Esophagus muscularis mucosa (tissue), 4 donors: ENCODE measurements around the gene CENPP. TPM values are rescaled to one million over a fixed set of nuclear protein-coding genes. Genes with fewer than 3 reads are reported as not detected.

Source experiments
- DNase-seq: peaks from one replicate; pipeline ENCODE4 v3.0.0-alpha.2; 2017; ENCODE audit errors: extremely low spot score
- H3K27ac ChIP-seq, 4 donors: fragments of 200-600 bp; sonication (generic); replicated peaks in 1 of 4; 1 replicate in 3 of 4; 2 replicates in 1 of 4; pipeline ENCODE4 v1.5.1; 2016 to 2019; ENCODE audit warnings: mild to moderate bottlenecking in 1 of 4
- H3K27me3 ChIP-seq, 4 donors: fragments of 200-600 bp; sonication (generic); one replicate each; pipeline versions ENCODE4 v1.5.1 to v1.6.0; 2016 to 2019
- H3K36me3 ChIP-seq, 4 donors: fragments of 200-600 bp; sonication (generic); one replicate each; pipeline ENCODE4 v1.5.1; 2016 to 2019
- H3K4me1 ChIP-seq, 4 donors: fragments of 200-600 bp; sonication (generic); one replicate each; pipeline ENCODE4 v1.5.1; 2016 to 2019
- H3K4me3 ChIP-seq, 4 donors: fragments of 200-600 bp; sonication (generic); 1 replicate in 2 of 4; 2 replicates in 2 of 4; pipeline ENCODE4 v1.5.1; 2016 to 2019; ENCODE audit warnings: mild to moderate bottlenecking in 4 of 4, moderate library complexity in 1 of 4
- H3K9me3 ChIP-seq, 4 donors: fragments of 200-600 bp; sonication (generic); 1 replicate in 3 of 4; 2 replicates in 1 of 4; pipeline ENCODE4 v1.5.1; 2016 to 2019
- CTCF ChIP-seq, 3 experiments: fragments of 200-600 bp in 2 of 3; fragments of 450-650 bp in 1 of 3; sonication (generic) in 2 of 3; IDR thresholded peaks; one replicate each; pipeline ENCODE4 v1.5.1; 2017 to 2019; ENCODE audit warnings: antibody characterized with exemption in 3 of 3, mild to moderate bottlenecking in 2 of 3, moderate library complexity in 1 of 3
- EP300 ChIP-seq: sonication (generic); formaldehyde crosslinking; IDR thresholded peaks from one replicate; pipeline ENCODE4 v1.6.1; 2017; ENCODE audit warnings: antibody characterized with exemption
- POLR2A ChIP-seq: fragments of 450-650 bp; IDR thresholded peaks from one replicate; pipeline ENCODE4 v1.6.1; 2017; ENCODE audit warnings: antibody characterized with exemption, moderate library complexity, mild to moderate bottlenecking, low read depth
- POLR2AphosphoS5 ChIP-seq, 2 donors: sonication (generic); formaldehyde crosslinking; IDR thresholded peaks; one replicate each; pipeline ENCODE4 v1.6.1; 2017; ENCODE audit warnings: antibody characterized with exemption in 2 of 2
- WGBS: methylation state at CpG from one replicate; pipeline ENCODE4 v1.1.5; 2018; 5-methylcytosine and 5-hydroxymethylcytosine counted together
- intact Hi-C: fragments of 100-400 bp; cut with DNase I; formaldehyde crosslinking; loops from one replicate; pipeline ENCODE4 v1.15.1; 2023
- total RNA-seq, 4 donors: library from RNA; depleted of rRNA; stranded (reverse); fragments of >200 nt; gene quantifications; one replicate each; pipeline versions ENCODE4 v1.1.0 to v1.2.1, GENCODE V29; 2016

CENPP gene
- total RNA-seq, 4 donors from 2014 or later: 1.0 to 5.8 (median 2.0) TPM

GRCh38 chr9:92295827-92296258, 29.9 kb upstream of the CENPP start:
- TF ChIP-seq CTCF (IDR thresholded peaks at IDR 0.05) (no peak), POLR2AphosphoS5 (IDR thresholded peaks at IDR 0.05) (no peak), POLR2A (no peak), EP300 (no peak)
- H3K9me3 ChIP-seq: no peaks in the 10 kb centered on the region
- no peaks in the 10 kb centered on the region for H3K27me3 ChIP-seq
- no peak for DNase-seq
- H3K4me3 ChIP-seq: no peak overlapping the region
- H3K4me1 ChIP-seq: peaks cover 11 to 34% (median 30%) of the 10 kb centered on the region in 4 donors
- no peak overlapping the region for H3K27ac ChIP-seq
- intact Hi-C loops: no loop called here
- WGBS: 73% methylated on average over 4 of the region's 4 CpGs
- H3K36me3 ChIP-seq: peaks cover 17 to 45% (median 39%) of the 10 kb centered on the region in 4 donors

GRCh38 chr9:92297611-92298010, 28.1 kb upstream of the CENPP start:
- H3K4me3 ChIP-seq: no peak overlapping the region
- peaks cover 31 to 62% (median 57%) of the 10 kb centered on the region in 4 donors for H3K36me3 ChIP-seq
- no peaks in the 10 kb centered on the region for H3K9me3 ChIP-seq
- peaks cover 9 to 17% (median 15%) of the 10 kb centered on the region in 4 donors for H3K4me1 ChIP-seq
- intact Hi-C loops: no loop called here
- no peak for DNase-seq
- H3K27ac ChIP-seq: no peak overlapping the region
- no peaks in the 10 kb centered on the region for H3K27me3 ChIP-seq
- TF ChIP-seq POLR2A: no peak
- no peak for TF ChIP-seq EP300
- no peak for TF ChIP-seq POLR2AphosphoS5 (IDR thresholded peaks at IDR 0.05)
- TF ChIP-seq CTCF (IDR thresholded peaks at IDR 0.05): no peak
- 92% methylated on average over 3 of the region's 3 CpGs for WGBS

- no peaks in the 10 kb centered on the region for H3K9me3 ChIP-seq
- DNase-seq: no peak
- intact Hi-C loops: no loop called here
- H3K27me3 ChIP-seq: no peaks in the 10 kb centered on the region
- no peak overlapping the region for H3K4me3 ChIP-seq
- peaks cover 35 to 67% (median 61%) of the 10 kb centered on the region in 4 donors for H3K36me3 ChIP-seq
- peaks cover 6 to 13% (median 11%) of the 10 kb centered on the region in 4 donors for H3K4me1 ChIP-seq
- WGBS: 92% methylated on average over 3 of the region's 3 CpGs
- TF ChIP-seq CTCF (IDR thresholded peaks at IDR 0.05): no peak
- TF ChIP-seq EP300: no peak
- TF ChIP-seq POLR2A: no peak
- H3K27ac ChIP-seq: no peak overlapping the region
Measured at GRCh38 chr9:92298036-92298435, 27.7 kb upstream of the CENPP start.

GRCh38 chr9:92299116-92299515, 26.6 kb upstream of the CENPP start:
- 53% methylated on average over 1 of the region's 1 CpG for WGBS
- intact Hi-C loops: no loop called here
- no peak overlapping the region for H3K27ac ChIP-seq
- no peak for DNase-seq
- peaks cover 6 to 11% (median 9%) of the 10 kb centered on the region in 4 donors for H3K4me1 ChIP-seq
- H3K36me3 ChIP-seq: peaks cover 40 to 78% (median 72%) of the 10 kb centered on the region in 4 donors
- no peak overlapping the region for H3K4me3 ChIP-seq
- H3K27me3 ChIP-seq: no peaks in the 10 kb centered on the region
- H3K9me3 ChIP-seq: no peaks in the 10 kb centered on the region
- TF ChIP-seq POLR2AphosphoS5 (IDR thresholded peaks at IDR 0.05) (no peak), CTCF (IDR thresholded peaks at IDR 0.05) (no peak), EP300 (no peak), POLR2A (no peak)

- no peak overlapping the region for H3K4me3 ChIP-seq
- no peaks in the 10 kb centered on the region for H3K4me1 ChIP-seq
- intact Hi-C loops: no loop called here
- peaks cover 51 to 96% (median 90%) of the 10 kb centered on the region in 4 donors for H3K36me3 ChIP-seq
- DNase-seq: no peak
- no peaks in the 10 kb centered on the region for H3K27me3 ChIP-seq
- TF ChIP-seq EP300: no peak
- no peak for TF ChIP-seq POLR2AphosphoS5 (IDR thresholded peaks at IDR 0.05)
- no peak for TF ChIP-seq POLR2A
- TF ChIP-seq CTCF (IDR thresholded peaks at IDR 0.05): no peak
- no peak overlapping the region for H3K27ac ChIP-seq
- WGBS: 82% methylated on average over 1 of the region's 1 CpG
- H3K9me3 ChIP-seq: no peaks in the 10 kb centered on the region
Measured at GRCh38 chr9:92300936-92301335, 24.8 kb upstream of the CENPP start.
